Colonic mucosa (tissue), 4 donors: ENCODE data around the gene RNPEPL1. TPM values are rescaled to one million over a fixed set of nuclear protein-coding genes. Genes with fewer than 3 reads are reported as not detected.

Experiments used
- DNase-seq: peaks from one replicate; pipeline ENCODE4 v3.0.0-alpha.2; 2020
- H3K27ac ChIP-seq: fragments of 200-600 bp; one replicate; pipeline ENCODE4 v1.8.0; 2021
- H3K27me3 ChIP-seq: fragments of 200-600 bp; one replicate; pipeline ENCODE4 v1.8.0; 2021
- H3K36me3 ChIP-seq: fragments of 200-600 bp; one replicate; pipeline ENCODE4 v1.8.0; 2021
- H3K4me1 ChIP-seq: fragments of 200-600 bp; one replicate; pipeline ENCODE4 v1.8.0; 2021; ENCODE audit warnings: mild to moderate bottlenecking
- H3K4me3 ChIP-seq: fragments of 200-600 bp; one replicate; pipeline ENCODE4 v1.8.0; 2021
- H3K9ac ChIP-seq, 2 donors: one replicate each; pipeline ENCODE4 v1.7.0; 2013; ENCODE audit warnings: control low read depth in 2 of 2, low read depth in 2 of 2, low read length in 2 of 2
- H3K9me3 ChIP-seq: fragments of 200-600 bp; one replicate; pipeline ENCODE4 v1.8.0; 2021
- CTCF ChIP-seq: fragments of 200-600 bp; IDR thresholded peaks from one replicate; pipeline ENCODE4 v1.8.0; 2022; ENCODE audit warnings: antibody characterized with exemption, mild to moderate bottlenecking
- intact Hi-C: fragments of 100-400 bp; cut with DNase I; formaldehyde crosslinking; loops from one replicate; pipeline ENCODE4 v1.14.1; 2022
- total RNA-seq, 2 donors: library from RNA; stranded (reverse); fragmentation: NEBNext Ultra II Directional in 1 of 2; extraction: Animal tissue kit (Norgen Biotek cat#: 25700) in 1 of 2; gene quantifications; one replicate each; pipeline ENCODE4 v1.2.1, GENCODE V29; 2021
- donor health status: healthy.
- donor health status: DM: no; HTN: no; CAD: no.
- donor health status: DM: no; HTN: no; CAD: no.

RNPEPL1 gene
- total RNA-seq, 2 donors from 2014 or later, result 87.2 to 108 TPM

- peak overlapping the region in 1 of 2 donors; percentile 27 for H3K9ac ChIP-seq
- H3K9me3 ChIP-seq, result no peaks in the 10 kb centered on the region
- TF ChIP-seq CTCF, result peak; percentile 51
- H3K4me3 ChIP-seq, result no peak overlapping the region
- H3K36me3 ChIP-seq, result peaks cover 6% of the 10 kb centered on the region
- intact Hi-C loops, result no loop called here
- no peaks in the 10 kb centered on the region for H3K27me3 ChIP-seq
- peak; percentile 69 for DNase-seq
- peaks cover 13% of the 10 kb centered on the region for H3K4me1 ChIP-seq
- peak overlapping the region; percentile 44 for H3K27ac ChIP-seq
Measured at GRCh38 chr2:240579771-240580614, 11.7 kb downstream of the RNPEPL1 start.

- intact Hi-C loops, result no loop called here
- Histone ChIP-seq H3K36me3 (peaks cover under 1% of the 10 kb centered on the region), H3K4me3 (no peak overlapping the region), H3K27me3 (no peaks in the 10 kb centered on the region), H3K9ac (no peak overlapping the region), H3K27ac (no peak overlapping the region), H3K4me1 (peaks cover 17% of the 10 kb centered on the region), H3K9me3 (no peaks in the 10 kb centered on the region)
- no peak for DNase-seq
- no peak for TF ChIP-seq CTCF
Measured at GRCh38 chr2:240581811-240582210, 13.5 kb downstream of the RNPEPL1 start.

- Histone ChIP-seq H3K36me3 (no peaks in the 10 kb centered on the region), H3K4me1 (peaks cover 17% of the 10 kb centered on the region), H3K4me3 (no peak overlapping the region), H3K27me3 (no peaks in the 10 kb centered on the region), H3K9me3 (no peaks in the 10 kb centered on the region), H3K9ac (no peak overlapping the region), H3K27ac (no peak overlapping the region)
- no peak for TF ChIP-seq CTCF
- DNase-seq, result no peak
- intact Hi-C loops, result no loop called here
Measured at GRCh38 chr2:240582781-240583180, 14.5 kb downstream of the RNPEPL1 start.

GRCh38 chr2:240583774-240584173, 15.5 kb downstream of the RNPEPL1 start:
- Histone ChIP-seq H3K9me3 (no peaks in the 10 kb centered on the region), H3K4me1 (peaks cover 23% of the 10 kb centered on the region), H3K27ac (no peak overlapping the region), H3K27me3 (no peaks in the 10 kb centered on the region), H3K4me3 (no peak overlapping the region), H3K36me3 (no peaks in the 10 kb centered on the region), H3K9ac (no peak overlapping the region)
- intact Hi-C loops, result no loop called here
- DNase-seq, result no peak
- TF ChIP-seq CTCF, result no peak

- intact Hi-C loops, result no loop called here
- no peaks in the 10 kb centered on the region for H3K9me3 ChIP-seq
- peak overlapping the region; percentile 85 to 89 for H3K9ac ChIP-seq
- TF ChIP-seq CTCF, result no peak
- no peak overlapping the region for H3K4me3 ChIP-seq
- no peaks in the 10 kb centered on the region for H3K27me3 ChIP-seq
- no peak overlapping the region for H3K27ac ChIP-seq
- peaks cover 20% of the 10 kb centered on the region for H3K4me1 ChIP-seq
- no peaks in the 10 kb centered on the region for H3K36me3 ChIP-seq
- no peak for DNase-seq
Measured at GRCh38 chr2:240584486-240585031, 16.3 kb downstream of the RNPEPL1 start.
